ENCODE data around the gene SPHKAP.
"Not testable (repeated sequence)": the region's sequence is repeated elsewhere in the genome, so short reads cannot be mapped to it uniquely, and the experiment has no call there.

Gene SPHKAP

GRCh38 chr2:228102949-228103348 lies 78.5 kb downstream of the SPHKAP start:
- Histone ChIP-seq H3K4me3 (ENCODE audit: low read depth in 1 of 2, low read length in 2 of 2) (no peak overlapping the region), H3K4me1 (ENCODE audit: control insufficient read depth in 1 of 2, insufficient read depth in 2 of 2, low read length in 2 of 2) (no peaks in the 10 kb centered on the region), H3K36me3 (ENCODE audit: control insufficient read depth in 1 of 2, insufficient read depth in 2 of 2, low read length in 2 of 2) (no peaks in the 10 kb centered on the region), H3K27ac (ENCODE audit: low read depth, low read length) (no peak overlapping the region), H3K9ac (ENCODE audit: low read depth in 1 of 2, low read length in 2 of 2) (no peak overlapping the region), H3K9me3 (ENCODE audit: control insufficient read depth in 1 of 2, low read length in 2 of 2) (no peaks in the 10 kb centered on the region), H3K27me3 (ENCODE audit: control insufficient read depth in 1 of 2, insufficient read depth in 2 of 2, low read length in 2 of 2) (no peaks in the 10 kb centered on the region)

DNA sequence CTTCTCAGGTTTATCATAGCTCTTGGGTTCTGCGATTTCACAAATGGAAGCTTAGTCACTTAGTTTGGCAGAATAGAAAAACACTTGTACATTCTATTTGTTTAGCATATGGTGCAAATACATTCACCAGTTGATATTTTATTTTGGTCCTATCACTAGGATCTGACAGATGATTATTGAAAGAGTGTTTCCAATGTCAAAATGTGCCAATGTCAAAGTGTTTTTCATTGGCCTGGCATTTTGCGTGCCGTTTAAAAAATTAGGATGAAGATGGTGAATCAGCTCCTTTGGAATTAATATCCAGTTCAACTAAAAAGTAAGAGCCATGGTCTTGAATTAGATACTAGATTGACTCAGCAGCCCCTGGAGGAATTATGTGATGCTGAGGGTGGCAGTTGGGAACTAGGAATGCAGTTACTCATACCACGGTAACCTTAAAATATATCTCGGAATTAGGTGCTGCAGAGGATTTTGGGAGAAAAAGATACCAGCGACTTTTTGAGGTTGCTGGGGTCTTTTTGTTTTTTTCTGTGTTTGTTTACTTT lies 87.0 kb downstream of the SPHKAP start:
- no peak overlapping the region for H3K9ac ChIP-seq (ENCODE audit: low read depth in 1 of 2, low read length in 2 of 2)
- H3K27me3 ChIP-seq (ENCODE audit: control insufficient read depth in 1 of 2, insufficient read depth in 2 of 2, low read length in 2 of 2), result no peaks in the 10 kb centered on the region
- peaks cover 0 to 4% of the 10 kb centered on the region in 2 donors for H3K9me3 ChIP-seq (ENCODE audit: control insufficient read depth in 1 of 2, low read length in 2 of 2)
- H3K27ac ChIP-seq (ENCODE audit: low read depth, low read length), result no peak overlapping the region
- no peak overlapping the region for H3K4me3 ChIP-seq (ENCODE audit: low read depth in 1 of 2, low read length in 2 of 2)
- no peaks in the 10 kb centered on the region for H3K4me1 ChIP-seq (ENCODE audit: control insufficient read depth in 1 of 2, insufficient read depth in 2 of 2, low read length in 2 of 2)
- no peaks in the 10 kb centered on the region for H3K36me3 ChIP-seq (ENCODE audit: control insufficient read depth in 1 of 2, insufficient read depth in 2 of 2, low read length in 2 of 2)

- peaks cover 0 to 4% of the 10 kb centered on the region in 2 donors for H3K9me3 ChIP-seq (ENCODE audit: control insufficient read depth in 1 of 2, low read length in 2 of 2)
- no peak overlapping the region for H3K9ac ChIP-seq (ENCODE audit: low read depth in 1 of 2, low read length in 2 of 2)
- H3K27ac ChIP-seq (ENCODE audit: low read depth, low read length), result no peak overlapping the region
- no peaks in the 10 kb centered on the region for H3K27me3 ChIP-seq (ENCODE audit: control insufficient read depth in 1 of 2, insufficient read depth in 2 of 2, low read length in 2 of 2)
- H3K4me3 ChIP-seq (ENCODE audit: low read depth in 1 of 2, low read length in 2 of 2), result no peak overlapping the region
- H3K4me1 ChIP-seq (ENCODE audit: control insufficient read depth in 1 of 2, insufficient read depth in 2 of 2, low read length in 2 of 2), result no peaks in the 10 kb centered on the region
- no peaks in the 10 kb centered on the region for H3K36me3 ChIP-seq (ENCODE audit: control insufficient read depth in 1 of 2, insufficient read depth in 2 of 2, low read length in 2 of 2)
Measured at GRCh38 chr2:228092056-228092455, 89.4 kb downstream of the SPHKAP start.

DNA sequence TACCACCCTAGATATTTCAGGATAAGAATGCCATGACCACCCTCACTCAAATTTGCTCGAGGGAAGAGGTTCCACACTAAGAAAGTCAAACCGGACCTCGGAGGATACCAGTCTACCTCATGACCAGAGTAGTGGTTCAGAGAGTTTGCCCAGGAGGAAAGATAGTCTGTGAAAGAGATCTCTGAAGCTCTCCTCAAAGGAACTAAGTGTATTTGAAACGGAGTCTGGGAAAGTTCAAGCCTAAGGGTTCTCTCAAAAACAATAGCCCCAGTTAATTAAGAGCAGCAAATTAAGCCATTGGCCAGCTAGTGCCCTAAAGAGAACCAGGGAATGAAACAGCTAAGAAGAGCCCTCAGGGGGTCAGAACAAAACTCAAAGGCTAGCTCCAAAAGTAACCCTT lies 94.9 kb downstream of the SPHKAP start:
- no peak overlapping the region for H3K27ac ChIP-seq (ENCODE audit: low read depth, low read length)
- H3K9ac ChIP-seq (ENCODE audit: low read depth in 1 of 2, low read length in 2 of 2), result no peak overlapping the region
- no peak overlapping the region for H3K4me3 ChIP-seq (ENCODE audit: low read depth in 1 of 2, low read length in 2 of 2)
- no peaks in the 10 kb centered on the region for H3K27me3 ChIP-seq (ENCODE audit: control insufficient read depth in 1 of 2, insufficient read depth in 2 of 2, low read length in 2 of 2)
- no peaks in the 10 kb centered on the region for H3K36me3 ChIP-seq (ENCODE audit: control insufficient read depth in 1 of 2, insufficient read depth in 2 of 2, low read length in 2 of 2)
- peaks cover 0 to 4% of the 10 kb centered on the region in 2 donors for H3K9me3 ChIP-seq (ENCODE audit: control insufficient read depth in 1 of 2, low read length in 2 of 2)
- H3K4me1 ChIP-seq (ENCODE audit: control insufficient read depth in 1 of 2, insufficient read depth in 2 of 2, low read length in 2 of 2), result no peaks in the 10 kb centered on the region

DNA sequence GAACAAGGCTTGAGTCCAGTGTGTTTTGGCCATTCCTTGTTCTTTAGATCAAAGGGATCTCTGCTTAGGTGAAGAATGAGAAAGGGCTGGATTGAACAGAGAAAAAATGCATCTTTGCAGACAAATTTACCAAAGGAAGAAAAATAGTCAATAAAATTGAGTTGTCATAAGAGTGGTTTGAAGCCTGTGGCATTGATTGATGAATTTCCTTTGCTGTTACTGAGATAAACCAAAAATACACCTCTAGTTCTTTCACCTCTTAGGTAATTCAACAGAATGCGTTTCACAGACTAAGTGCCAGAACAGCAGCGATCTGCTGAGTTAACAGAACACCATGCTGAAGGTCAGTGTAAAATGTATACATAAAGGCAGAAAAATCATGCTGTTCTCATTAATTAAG lies 96.8 kb downstream of the SPHKAP start:
- Histone ChIP-seq H3K27ac (ENCODE audit: low read depth, low read length) (no peak overlapping the region), H3K36me3 (ENCODE audit: control insufficient read depth in 1 of 2, insufficient read depth in 2 of 2, low read length in 2 of 2) (no peaks in the 10 kb centered on the region), H3K4me1 (ENCODE audit: control insufficient read depth in 1 of 2, insufficient read depth in 2 of 2, low read length in 2 of 2) (no peaks in the 10 kb centered on the region), H3K9me3 (ENCODE audit: control insufficient read depth in 1 of 2, low read length in 2 of 2) (no peaks in the 10 kb centered on the region), H3K27me3 (ENCODE audit: control insufficient read depth in 1 of 2, insufficient read depth in 2 of 2, low read length in 2 of 2) (no peaks in the 10 kb centered on the region), H3K4me3 (ENCODE audit: low read depth in 1 of 2, low read length in 2 of 2) (no peak overlapping the region), H3K9ac (ENCODE audit: low read depth in 1 of 2, low read length in 2 of 2) (no peak overlapping the region)

GRCh38 chr2:228083131-228083530 lies 98.4 kb downstream of the SPHKAP start:
- no peaks in the 10 kb centered on the region for H3K9me3 ChIP-seq (ENCODE audit: control insufficient read depth in 1 of 2, low read length in 2 of 2)
- no peaks in the 10 kb centered on the region for H3K36me3 ChIP-seq (ENCODE audit: control insufficient read depth in 1 of 2, insufficient read depth in 2 of 2, low read length in 2 of 2)
- H3K9ac ChIP-seq (ENCODE audit: low read depth in 1 of 2, low read length in 2 of 2), result no peak overlapping the region
- no peaks in the 10 kb centered on the region for H3K27me3 ChIP-seq (ENCODE audit: control insufficient read depth in 1 of 2, insufficient read depth in 2 of 2, low read length in 2 of 2)
- no peaks in the 10 kb centered on the region for H3K4me1 ChIP-seq (ENCODE audit: control insufficient read depth in 1 of 2, insufficient read depth in 2 of 2, low read length in 2 of 2)
- H3K27ac ChIP-seq (ENCODE audit: low read depth, low read length), result no peak overlapping the region
- no peak overlapping the region for H3K4me3 ChIP-seq (ENCODE audit: low read depth in 1 of 2, low read length in 2 of 2)

DNA sequence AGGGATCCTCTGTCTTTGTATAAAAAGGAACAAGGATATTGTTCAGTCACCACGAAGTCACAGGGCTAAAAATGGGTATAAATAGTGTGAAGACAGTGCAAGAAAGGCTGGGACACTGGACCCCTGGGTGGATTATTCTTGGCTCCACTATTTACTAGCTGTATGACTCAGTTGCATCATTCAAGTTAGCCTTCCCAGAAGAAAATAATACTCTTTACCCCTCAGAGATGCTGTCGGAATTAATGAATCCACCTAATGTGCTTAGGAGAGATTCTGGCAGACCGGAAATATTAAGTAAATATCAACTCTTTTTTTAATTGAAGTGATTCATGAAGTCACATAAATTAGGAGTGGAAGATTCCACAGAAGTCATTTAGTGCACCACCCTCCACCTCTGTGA lies 98.9 kb downstream of the SPHKAP start:
- Histone ChIP-seq H3K27ac (ENCODE audit: low read depth, low read length) (no peak overlapping the region), H3K27me3 (ENCODE audit: control insufficient read depth in 1 of 2, insufficient read depth in 2 of 2, low read length in 2 of 2) (no peaks in the 10 kb centered on the region), H3K4me1 (ENCODE audit: control insufficient read depth in 1 of 2, insufficient read depth in 2 of 2, low read length in 2 of 2) (no peaks in the 10 kb centered on the region), H3K9me3 (ENCODE audit: control insufficient read depth in 1 of 2, low read length in 2 of 2) (no peaks in the 10 kb centered on the region), H3K36me3 (ENCODE audit: control insufficient read depth in 1 of 2, insufficient read depth in 2 of 2, low read length in 2 of 2) (no peaks in the 10 kb centered on the region), H3K4me3 (ENCODE audit: low read depth in 1 of 2, low read length in 2 of 2) (no peak overlapping the region), H3K9ac (ENCODE audit: low read depth in 1 of 2, low read length in 2 of 2) (no peak overlapping the region)

DNA sequence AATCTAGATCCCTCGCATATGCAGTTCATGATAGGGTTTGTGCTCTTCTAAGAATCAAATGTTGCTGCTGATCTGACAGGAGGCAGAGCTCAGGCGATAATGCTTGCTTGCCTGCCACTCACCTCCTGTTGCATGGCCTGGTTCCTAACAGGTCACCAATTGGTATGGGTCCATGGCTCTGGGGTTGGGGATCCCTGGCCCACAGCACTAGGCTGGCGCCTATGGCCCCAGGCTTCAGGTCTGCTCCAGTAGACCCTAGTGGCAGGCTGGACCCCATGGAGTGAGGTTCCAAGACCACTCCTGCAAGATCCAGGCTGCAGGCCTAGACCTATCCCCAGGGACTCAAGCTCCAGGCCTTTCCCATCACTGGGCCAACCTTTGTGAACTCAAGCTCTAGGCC lies 102.3 kb downstream of the SPHKAP start:
- Histone ChIP-seq H3K9ac (ENCODE audit: low read depth in 1 of 2, low read length in 2 of 2) (no peak overlapping the region), H3K36me3 (ENCODE audit: control insufficient read depth in 1 of 2, insufficient read depth in 2 of 2, low read length in 2 of 2) (no peaks in the 10 kb centered on the region), H3K4me3 (ENCODE audit: low read depth in 1 of 2, low read length in 2 of 2) (no peak overlapping the region), H3K4me1 (ENCODE audit: control insufficient read depth in 1 of 2, insufficient read depth in 2 of 2, low read length in 2 of 2) (no peaks in the 10 kb centered on the region), H3K9me3 (ENCODE audit: control insufficient read depth in 1 of 2, low read length in 2 of 2) (no peaks in the 10 kb centered on the region), H3K27me3 (ENCODE audit: control insufficient read depth in 1 of 2, insufficient read depth in 2 of 2, low read length in 2 of 2) (no peaks in the 10 kb centered on the region), H3K27ac (ENCODE audit: low read depth, low read length) (no peak overlapping the region)

DNA sequence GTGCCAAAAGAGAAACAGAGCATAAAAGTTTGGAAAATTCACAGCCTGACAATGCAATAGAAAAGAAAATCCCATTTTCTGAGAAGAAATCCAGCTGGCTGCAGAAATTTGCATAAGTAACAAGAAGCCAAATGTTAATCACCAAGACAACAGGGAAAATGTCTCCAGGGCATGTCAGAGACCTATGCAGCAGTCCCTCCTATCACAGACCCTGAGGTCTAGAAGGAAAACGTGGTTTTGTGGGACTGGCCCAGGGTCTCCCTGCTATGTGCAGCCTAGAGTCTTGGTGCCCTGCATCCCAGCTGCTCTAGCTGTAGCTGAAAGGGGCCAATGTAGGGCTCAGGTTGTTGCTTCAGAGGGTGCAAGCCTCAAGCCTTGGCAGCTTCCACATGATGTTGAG lies 104.8 kb downstream of the SPHKAP start:
- H3K4me1 ChIP-seq (ENCODE audit: control insufficient read depth in 1 of 2, insufficient read depth in 2 of 2, low read length in 2 of 2); H3K36me3 ChIP-seq (ENCODE audit: control insufficient read depth in 1 of 2, insufficient read depth in 2 of 2, low read length in 2 of 2); H3K27ac ChIP-seq (ENCODE audit: low read depth, low read length); H3K27me3 ChIP-seq (ENCODE audit: control insufficient read depth in 1 of 2, insufficient read depth in 2 of 2, low read length in 2 of 2); H3K4me3 ChIP-seq (ENCODE audit: low read depth in 1 of 2, low read length in 2 of 2); H3K9ac ChIP-seq (ENCODE audit: low read depth in 1 of 2, low read length in 2 of 2); H3K9me3 ChIP-seq (ENCODE audit: control insufficient read depth in 1 of 2, low read length in 2 of 2): not testable (repeated sequence)

GRCh38 chr2:228072669-228073068 lies 108.8 kb downstream of the SPHKAP start:
- H3K4me1 ChIP-seq (ENCODE audit: control insufficient read depth in 1 of 2, insufficient read depth in 2 of 2, low read length in 2 of 2), result no peaks in the 10 kb centered on the region
- no peak overlapping the region for H3K9ac ChIP-seq (ENCODE audit: low read depth in 1 of 2, low read length in 2 of 2)
- no peaks in the 10 kb centered on the region for H3K36me3 ChIP-seq (ENCODE audit: control insufficient read depth in 1 of 2, insufficient read depth in 2 of 2, low read length in 2 of 2)
- no peak overlapping the region for H3K4me3 ChIP-seq (ENCODE audit: low read depth in 1 of 2, low read length in 2 of 2)
- no peak overlapping the region for H3K27ac ChIP-seq (ENCODE audit: low read depth, low read length)
- no peaks in the 10 kb centered on the region for H3K9me3 ChIP-seq (ENCODE audit: control insufficient read depth in 1 of 2, low read length in 2 of 2)
- H3K27me3 ChIP-seq (ENCODE audit: control insufficient read depth in 1 of 2, insufficient read depth in 2 of 2, low read length in 2 of 2), result no peaks in the 10 kb centered on the region

GRCh38 chr2:228067309-228067708 lies 114.2 kb downstream of the SPHKAP start:
- no peak overlapping the region for H3K27ac ChIP-seq (ENCODE audit: low read depth, low read length)
- no peaks in the 10 kb centered on the region for H3K9me3 ChIP-seq (ENCODE audit: control insufficient read depth in 1 of 2, low read length in 2 of 2)
- H3K4me3 ChIP-seq (ENCODE audit: low read depth in 1 of 2, low read length in 2 of 2), result no peak overlapping the region
- no peaks in the 10 kb centered on the region for H3K4me1 ChIP-seq (ENCODE audit: control insufficient read depth in 1 of 2, insufficient read depth in 2 of 2, low read length in 2 of 2)
- no peak overlapping the region for H3K9ac ChIP-seq (ENCODE audit: low read depth in 1 of 2, low read length in 2 of 2)
- H3K36me3 ChIP-seq (ENCODE audit: control insufficient read depth in 1 of 2, insufficient read depth in 2 of 2, low read length in 2 of 2), result no peaks in the 10 kb centered on the region
- H3K27me3 ChIP-seq (ENCODE audit: control insufficient read depth in 1 of 2, insufficient read depth in 2 of 2, low read length in 2 of 2), result peaks cover 0 to 4% of the 10 kb centered on the region in 2 donors
